Measurements from ENCODE around the gene SLC12A8. TPM values are rescaled to one million over a fixed set of nuclear protein-coding genes. Genes with fewer than 3 reads are reported as not detected.

SLC12A8 gene
- total RNA-seq, 1 experiment from 2014 or later: 30.7 TPM

- TF ChIP-seq EZH2 (IDR thresholded peaks at IDR 0.05; ENCODE audit: low read depth): no peak
- TF ChIP-seq CTCF (conservative IDR thresholded peaks at IDR 0.05): no peak
- CTCF ChIA-PET: no interaction called here
Observed at GRCh38 chr3:125148016-125148812, 64.3 kb downstream of the SLC12A8 start.

GRCh38 chr3:125147491-125147820 is 65.1 kb downstream of the SLC12A8 start:
- POLR2A ChIA-PET (ENCODE audit: unreplicated experiment): interaction anchor here (0.6 kb wide), 1 partner anchor 45 kb away, joined by 6 read pairs; no protein-coding TSS in a partner anchor
- CTCF ChIA-PET: no interaction called here
- no peaks in the 10 kb centered on the region for H3K36me3 ChIP-seq (ENCODE audit: low read depth)
- H3K4me3 ChIP-seq: no peak overlapping the region
- no peaks in the 10 kb centered on the region; the same call in 1 of the 2 replicates for H4K20me1 ChIP-seq (ENCODE audit: insufficient read depth)
- H3K4me2 ChIP-seq: no peak overlapping the region
- no peak overlapping the region for H2AFZ ChIP-seq
- H3K4me1 ChIP-seq (replicated peaks; ENCODE audit: insufficient read depth): no peaks in the 10 kb centered on the region
- H3K9me2 ChIP-seq (ENCODE audit: insufficient read depth): no peaks in the 10 kb centered on the region
- no peaks in the 10 kb centered on the region for H3K9me3 ChIP-seq (ENCODE audit: insufficient read depth, low read depth)
- intact Hi-C loops (cut with micrococcal nuclease; ENCODE audit: unreplicated experiment): no loop called here
- TF ChIP-seq EZH2 (IDR thresholded peaks at IDR 0.05; ENCODE audit: low read depth) (no peak), CTCF (conservative IDR thresholded peaks at IDR 0.05) (no peak)
- no peaks in the 10 kb centered on the region for H3K27me3 ChIP-seq (ENCODE audit: insufficient read depth, low read depth)
- H3F3A ChIP-seq (ENCODE audit: insufficient read depth, low read depth): no peaks in the 10 kb centered on the region
- no peaks in the 10 kb centered on the region for H3K79me2 ChIP-seq (ENCODE audit: low read depth)
- no peak overlapping the region for H3K27ac ChIP-seq
- no TSS peak for BruUV-seq (replicated peaks)
- no peak for DNase-seq

More at GRCh38 chr3:125148016-125148812, 64.3 kb downstream of the SLC12A8 start:
- H3K4me2 ChIP-seq: no peak overlapping the region
- no peaks in the 10 kb centered on the region for H3K9me2 ChIP-seq (ENCODE audit: insufficient read depth)
- H3K4me1 ChIP-seq (replicated peaks; ENCODE audit: insufficient read depth): no peaks in the 10 kb centered on the region
- BruUV-seq (replicated peaks): no TSS peak
- no peaks in the 10 kb centered on the region for H3K9me3 ChIP-seq (ENCODE audit: insufficient read depth, low read depth)
- no peaks in the 10 kb centered on the region for H3K79me2 ChIP-seq (ENCODE audit: low read depth)
- H2AFZ ChIP-seq: no peak overlapping the region
- no peak overlapping the region for H3K27ac ChIP-seq
- intact Hi-C loops (cut with micrococcal nuclease; ENCODE audit: unreplicated experiment): no loop called here
- DNase-seq: no peak
- no peak overlapping the region for H3K4me3 ChIP-seq
- no peaks in the 10 kb centered on the region for H3F3A ChIP-seq (ENCODE audit: insufficient read depth, low read depth)
- POLR2A ChIA-PET (ENCODE audit: unreplicated experiment): no interaction called here
- no peaks in the 10 kb centered on the region for H3K27me3 ChIP-seq (ENCODE audit: insufficient read depth, low read depth)
- H3K36me3 ChIP-seq (ENCODE audit: low read depth): no peaks in the 10 kb centered on the region
- H4K20me1 ChIP-seq (ENCODE audit: insufficient read depth): no peaks in the 10 kb centered on the region; the same call in 1 of the 2 replicates

- Histone ChIP-seq H3K36me3 (ENCODE audit: low read depth) (no peaks in the 10 kb centered on the region), H3K4me3 (no peak overlapping the region), H3K27me3 (ENCODE audit: insufficient read depth, low read depth) (no peaks in the 10 kb centered on the region), H3K27ac (no peak overlapping the region), H2AFZ (no peak overlapping the region), H4K20me1 (ENCODE audit: insufficient read depth) (no peaks in the 10 kb centered on the region; the same call in 1 of the 2 replicates), H3K9me3 (ENCODE audit: insufficient read depth, low read depth) (no peaks in the 10 kb centered on the region), H3K9me2 (ENCODE audit: insufficient read depth) (no peaks in the 10 kb centered on the region), H3K4me1 (replicated peaks; ENCODE audit: insufficient read depth) (no peaks in the 10 kb centered on the region), H3K4me2 (no peak overlapping the region), H3F3A (ENCODE audit: insufficient read depth, low read depth) (no peaks in the 10 kb centered on the region), H3K79me2 (ENCODE audit: low read depth) (no peaks in the 10 kb centered on the region)
- DNase-seq: no peak
- intact Hi-C loops (cut with micrococcal nuclease; ENCODE audit: unreplicated experiment): no loop called here
- ChIA-PET POLR2A (ENCODE audit: unreplicated experiment) (interaction anchor here (0.6 kb wide), 2 partner anchors 46 to 144 kb away, joined by 5 to 6 read pairs; no protein-coding TSS in a partner anchor), CTCF (no interaction called here)
- no peak for TF ChIP-seq CTCF (conservative IDR thresholded peaks at IDR 0.05)
- TF ChIP-seq EZH2 (IDR thresholded peaks at IDR 0.05; ENCODE audit: low read depth): no peak
- no TSS peak for BruUV-seq (replicated peaks)
Observed at GRCh38 chr3:125146626-125147490, 65.7 kb downstream of the SLC12A8 start.

Measured in PC-9 (cell line).